ENCODE results near the gene IGSF9B.
"Not testable (repeated sequence)": the region's sequence is repeated elsewhere in the genome, so short reads cannot be mapped to it uniquely, and the experiment has no call there.

DNA sequence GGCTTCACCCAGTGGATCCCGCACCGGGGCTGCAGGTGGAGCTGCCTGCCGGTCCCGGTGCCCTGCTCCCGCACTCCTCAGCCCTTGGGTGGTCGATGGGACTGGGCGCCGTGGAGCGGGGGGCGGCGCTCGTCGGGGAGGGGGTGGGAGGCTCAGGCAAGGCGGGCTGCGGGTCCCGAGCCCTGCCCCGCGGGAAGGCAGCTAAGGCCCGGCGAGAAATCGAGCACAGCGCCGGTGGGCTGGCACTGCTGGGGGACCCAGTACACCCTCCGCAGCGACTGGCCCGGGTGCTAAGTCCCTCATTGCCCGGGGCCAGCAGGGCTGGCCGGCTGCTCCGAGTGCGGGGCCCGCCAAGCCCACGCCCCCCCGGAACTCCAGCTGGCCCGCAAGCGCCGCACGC lies 46.1 kb upstream of the IGSF9B start:
- not testable (repeated sequence) for TF ChIP-seq EZH2 (IDR thresholded peaks at IDR 0.05; ENCODE audit: insufficient read depth, low read length); CTCF (IDR thresholded peaks at IDR 0.05; ENCODE audit: insufficient read depth, low read depth, low read length)
